HCT116 (cell line): ENCODE results near the gene INTU.

ENCODE experiments used
- CBX3 ChIP-seq: IDR thresholded peaks from 2 replicates; pipeline ENCODE4 v1.6.1; 2012; ENCODE audit warnings: low read depth
- CEBPB ChIP-seq: IDR thresholded peaks from 2 replicates; pipeline ENCODE4 v1.6.1; 2012; ENCODE audit warnings: low read depth
- CTCF ChIP-seq, 3 experiments: fragments of 200-600 bp in 1 of 3; sonication (generic) in 1 of 3; IDR thresholded peaks in 2 of 3; conservative IDR thresholded peaks in 1 of 3; 2 replicates each; pipeline ENCODE4 v1.5.1; 2012 to 2017; ENCODE audit warnings: low read depth in 2 of 3, low read length in 2 of 3, antibody characterized with exemption in 1 of 3, borderline replicate concordance in 1 of 3, control low read depth in 1 of 3, mild to moderate bottlenecking in 1 of 3, mixed read lengths in 1 of 3, mixed run types in 1 of 3, moderate library complexity in 1 of 3; ENCODE audit not compliant: insufficient read depth in 1 of 3
- EZH2 ChIP-seq: fragments of 200-600 bp; sonication (generic); IDR thresholded peaks from 2 replicates; pipeline ENCODE4 v1.6.1; 2017; ENCODE audit warnings: antibody characterized with exemption, mixed run types
- EZH2phosphoT487 ChIP-seq: fragments of 200-600 bp; IDR thresholded peaks from 2 replicates; pipeline ENCODE4 v1.6.1; 2018; ENCODE audit warnings: antibody characterized with exemption, borderline replicate concordance
- MAX ChIP-seq: IDR thresholded peaks from 2 replicates; pipeline ENCODE4 v1.6.1; 2012
- POLR2A ChIP-seq: IDR thresholded peaks from 2 replicates; pipeline ENCODE4 v1.7.0; 2011; ENCODE audit warnings: borderline replicate concordance; ENCODE audit not compliant: insufficient read depth, insufficient read length; ENCODE audit errors: extremely low read depth
- POLR2AphosphoS5 ChIP-seq: IDR thresholded peaks from 2 replicates; pipeline ENCODE4 v1.6.1; 2011; ENCODE audit warnings: mild to moderate bottlenecking, low read depth, low read length, moderate library complexity
- SIN3A ChIP-seq: IDR thresholded peaks from 2 replicates; pipeline ENCODE4 v1.6.1; 2012; ENCODE audit warnings: low read depth
- ZFX ChIP-seq: fragments of 450-650 bp; IDR thresholded peaks from 2 replicates; pipeline ENCODE4 v1.6.1; 2017
- ZNF274 ChIP-seq: fragments of 200-500 bp; sonication (Bioruptor generic); IDR thresholded peaks from 2 replicates; pipeline ENCODE4 v1.6.1; 2014; ENCODE audit warnings: mild to moderate bottlenecking, low read depth, low read length, inconsistent platforms

GRCh38 chr4:127624173-127624572, 8.6 kb upstream of the INTU start:
- no peak for TF ChIP-seq SIN3A
- TF ChIP-seq CTCF (IDR thresholded peaks at IDR 0.05 in 2 of 3, conservative IDR thresholded peaks at IDR 0.05 in 1 of 3; ENCODE audit: borderline replicate concordance in 1 of 3, insufficient read depth in 1 of 3, low read depth in 2 of 3, low read length in 2 of 3): no peak
- no peak for TF ChIP-seq MAX
- no peak for TF ChIP-seq POLR2AphosphoS5
- no peak for TF ChIP-seq CBX3
- no peak for TF ChIP-seq EZH2
- TF ChIP-seq CEBPB: no peak
- no peak for TF ChIP-seq ZFX
- no peak for TF ChIP-seq ZNF274
- no peak for TF ChIP-seq POLR2A
- no peak for TF ChIP-seq EZH2phosphoT487
